Measurements from ENCODE around the gene NUTM1.

Gene NUTM1

GRCh38 chr15:34358367-34358766 lies 15.3 kb downstream of the NUTM1 start:
- no peak overlapping the region for H3K4ac ChIP-seq (ENCODE audit: low read depth, low read length)
- H4K5ac ChIP-seq (ENCODE audit: low read length): no peak overlapping the region
- H3K4me2 ChIP-seq (ENCODE audit: low read length): no peak overlapping the region
- no peak overlapping the region for H3K56ac ChIP-seq (ENCODE audit: low read length)
- no peak overlapping the region for H2BK5ac ChIP-seq (ENCODE audit: low read length)
- H3K79me1 ChIP-seq (ENCODE audit: low read length): peaks cover 3% of the 10 kb centered on the region
- H2AK5ac ChIP-seq (ENCODE audit: low read length): no peak overlapping the region
- H4K8ac ChIP-seq (ENCODE audit: low read depth, low read length): no peak overlapping the region
- H3K18ac ChIP-seq (ENCODE audit: low read length): no peak overlapping the region
- WGBS (ENCODE audit: extremely low coverage, insufficient coverage, low lambda C conversion rate): no CpG with 5 or more reads among the region's 3 CpGs
- H3K4me3 ChIP-seq (ENCODE audit: low read length): no peak overlapping the region
- no peak overlapping the region for H3K9ac ChIP-seq (ENCODE audit: low read length)
- DNase-seq: peak; percentile 37
- no peaks in the 10 kb centered on the region for H3K79me2 ChIP-seq (ENCODE audit: control insufficient read depth, insufficient read depth, low read length)
- no peaks in the 10 kb centered on the region for H3K27me3 ChIP-seq (ENCODE audit: insufficient read depth, low read length, poor library complexity)
- no peak overlapping the region for H3K23ac ChIP-seq (ENCODE audit: low read length)
- no peak overlapping the region for H3K27ac ChIP-seq (ENCODE audit: low read depth, low read length)
- H2BK120ac ChIP-seq (ENCODE audit: low read depth, low read length): no peak overlapping the region
- H2BK15ac ChIP-seq (replicated peaks; ENCODE audit: low read depth): no peak overlapping the region
- peaks cover 3% of the 10 kb centered on the region for H3K36me3 ChIP-seq (ENCODE audit: control insufficient read depth, insufficient read depth, low read length)
- H3K4me1 ChIP-seq (ENCODE audit: control insufficient read depth, low read depth, low read length): no peaks in the 10 kb centered on the region

- no CpG with 5 or more reads among the region's 4 CpGs for WGBS (ENCODE audit: extremely low coverage, insufficient coverage, low lambda C conversion rate)
- H4K8ac ChIP-seq (ENCODE audit: low read depth, low read length): no peak overlapping the region
- no peak overlapping the region for H2BK5ac ChIP-seq (ENCODE audit: low read length)
- no peak overlapping the region for H2AK5ac ChIP-seq (ENCODE audit: low read length)
- no peaks in the 10 kb centered on the region for H3K27me3 ChIP-seq (ENCODE audit: insufficient read depth, low read length, poor library complexity)
- no peak overlapping the region for H3K4me2 ChIP-seq (ENCODE audit: low read length)
- no peak overlapping the region for H4K5ac ChIP-seq (ENCODE audit: low read length)
- no peak overlapping the region for H3K9ac ChIP-seq (ENCODE audit: low read length)
- H3K4me3 ChIP-seq (ENCODE audit: low read length): no peak overlapping the region
- H3K18ac ChIP-seq (ENCODE audit: low read length): no peak overlapping the region
- no peak overlapping the region for H2BK120ac ChIP-seq (ENCODE audit: low read depth, low read length)
- H3K27ac ChIP-seq (ENCODE audit: low read depth, low read length): no peak overlapping the region
- no peak overlapping the region for H2BK15ac ChIP-seq (replicated peaks; ENCODE audit: low read depth)
- peaks cover 3% of the 10 kb centered on the region for H3K36me3 ChIP-seq (ENCODE audit: control insufficient read depth, insufficient read depth, low read length)
- H3K4ac ChIP-seq (ENCODE audit: low read depth, low read length): no peak overlapping the region
- H3K56ac ChIP-seq (ENCODE audit: low read length): no peak overlapping the region
- no peak overlapping the region for H3K23ac ChIP-seq (ENCODE audit: low read length)
- no peak for DNase-seq
- peaks cover 5% of the 10 kb centered on the region for H3K79me1 ChIP-seq (ENCODE audit: low read length)
- no peaks in the 10 kb centered on the region for H3K79me2 ChIP-seq (ENCODE audit: control insufficient read depth, insufficient read depth, low read length)
- no peaks in the 10 kb centered on the region for H3K4me1 ChIP-seq (ENCODE audit: control insufficient read depth, low read depth, low read length)
These were observed 15.8 kb downstream of the NUTM1 start for GRCh38 chr15:34358948-34359347.

- H2BK15ac ChIP-seq (replicated peaks; ENCODE audit: low read depth): no peak overlapping the region
- H3K4me1 ChIP-seq (ENCODE audit: control insufficient read depth, low read depth, low read length): no peaks in the 10 kb centered on the region
- no peak overlapping the region for H4K8ac ChIP-seq (ENCODE audit: low read depth, low read length)
- H2AK5ac ChIP-seq (ENCODE audit: low read length): no peak overlapping the region
- no peak overlapping the region for H3K23ac ChIP-seq (ENCODE audit: low read length)
- H3K79me2 ChIP-seq (ENCODE audit: control insufficient read depth, insufficient read depth, low read length): no peaks in the 10 kb centered on the region
- no peak overlapping the region for H3K18ac ChIP-seq (ENCODE audit: low read length)
- H3K4ac ChIP-seq (ENCODE audit: low read depth, low read length): no peak overlapping the region
- H2BK120ac ChIP-seq (ENCODE audit: low read depth, low read length): no peak overlapping the region
- no peak for DNase-seq
- no peak overlapping the region for H3K4me3 ChIP-seq (ENCODE audit: low read length)
- no peak overlapping the region for H4K5ac ChIP-seq (ENCODE audit: low read length)
- H3K27ac ChIP-seq (ENCODE audit: low read depth, low read length): no peak overlapping the region
- H3K27me3 ChIP-seq (ENCODE audit: insufficient read depth, low read length, poor library complexity): no peaks in the 10 kb centered on the region
- no peak overlapping the region for H2BK5ac ChIP-seq (ENCODE audit: low read length)
- no CpG with 5 or more reads among the region's 3 CpGs for WGBS (ENCODE audit: extremely low coverage, insufficient coverage, low lambda C conversion rate)
- H3K4me2 ChIP-seq (ENCODE audit: low read length): no peak overlapping the region
- H3K9ac ChIP-seq (ENCODE audit: low read length): no peak overlapping the region
- H3K36me3 ChIP-seq (ENCODE audit: control insufficient read depth, insufficient read depth, low read length): peaks cover 3% of the 10 kb centered on the region
- H3K56ac ChIP-seq (ENCODE audit: low read length): no peak overlapping the region
- peaks cover 7% of the 10 kb centered on the region for H3K79me1 ChIP-seq (ENCODE audit: low read length)
These were observed 16.3 kb downstream of the NUTM1 start for GRCh38 chr15:34359416-34359815.

GRCh38 chr15:34360298-34360697 lies 17.2 kb downstream of the NUTM1 start:
- no peak overlapping the region for H3K23ac ChIP-seq (ENCODE audit: low read length)
- H3K36me3 ChIP-seq (ENCODE audit: control insufficient read depth, insufficient read depth, low read length): peaks cover 3% of the 10 kb centered on the region
- H3K9ac ChIP-seq (ENCODE audit: low read length): no peak overlapping the region
- H2BK5ac ChIP-seq (ENCODE audit: low read length): no peak overlapping the region
- no peak overlapping the region for H2BK120ac ChIP-seq (ENCODE audit: low read depth, low read length)
- H3K4me1 ChIP-seq (ENCODE audit: control insufficient read depth, low read depth, low read length): peaks cover under 1% of the 10 kb centered on the region
- H4K5ac ChIP-seq (ENCODE audit: low read length): no peak overlapping the region
- H3K27ac ChIP-seq (ENCODE audit: low read depth, low read length): no peak overlapping the region
- peaks cover 6% of the 10 kb centered on the region for H3K79me2 ChIP-seq (ENCODE audit: control insufficient read depth, insufficient read depth, low read length)
- WGBS (ENCODE audit: extremely low coverage, insufficient coverage, low lambda C conversion rate): no CpG with 5 or more reads among the region's 1 CpG
- no peak overlapping the region for H3K4me2 ChIP-seq (ENCODE audit: low read length)
- no peak overlapping the region for H3K56ac ChIP-seq (ENCODE audit: low read length)
- no peak overlapping the region for H3K4ac ChIP-seq (ENCODE audit: low read depth, low read length)
- H3K4me3 ChIP-seq (ENCODE audit: low read length): no peak overlapping the region
- H2BK15ac ChIP-seq (replicated peaks; ENCODE audit: low read depth): no peak overlapping the region
- H4K8ac ChIP-seq (ENCODE audit: low read depth, low read length): no peak overlapping the region
- H2AK5ac ChIP-seq (ENCODE audit: low read length): no peak overlapping the region
- H3K79me1 ChIP-seq (ENCODE audit: low read length): peaks cover 13% of the 10 kb centered on the region
- no peaks in the 10 kb centered on the region for H3K27me3 ChIP-seq (ENCODE audit: insufficient read depth, low read length, poor library complexity)
- DNase-seq: peak; percentile 93
- no peak overlapping the region for H3K18ac ChIP-seq (ENCODE audit: low read length)

- no peak overlapping the region for H2BK120ac ChIP-seq (ENCODE audit: low read depth, low read length)
- peaks cover 15% of the 10 kb centered on the region for H3K79me2 ChIP-seq (ENCODE audit: control insufficient read depth, insufficient read depth, low read length)
- H3K4me3 ChIP-seq (ENCODE audit: low read length): no peak overlapping the region
- no peak overlapping the region for H3K9ac ChIP-seq (ENCODE audit: low read length)
- H3K27me3 ChIP-seq (ENCODE audit: insufficient read depth, low read length, poor library complexity): no peaks in the 10 kb centered on the region
- H3K4me2 ChIP-seq (ENCODE audit: low read length): no peak overlapping the region
- H3K56ac ChIP-seq (ENCODE audit: low read length): no peak overlapping the region
- H2BK15ac ChIP-seq (replicated peaks; ENCODE audit: low read depth): no peak overlapping the region
- H4K5ac ChIP-seq (ENCODE audit: low read length): no peak overlapping the region
- H3K4ac ChIP-seq (ENCODE audit: low read depth, low read length): no peak overlapping the region
- H3K23ac ChIP-seq (ENCODE audit: low read length): no peak overlapping the region
- no CpG with 5 or more reads among the region's 7 CpGs for WGBS (ENCODE audit: extremely low coverage, insufficient coverage, low lambda C conversion rate)
- no peak overlapping the region for H4K8ac ChIP-seq (ENCODE audit: low read depth, low read length)
- H3K36me3 ChIP-seq (ENCODE audit: control insufficient read depth, insufficient read depth, low read length): peaks cover 3% of the 10 kb centered on the region
- peaks cover 21% of the 10 kb centered on the region for H3K79me1 ChIP-seq (ENCODE audit: low read length)
- peaks cover 7% of the 10 kb centered on the region for H3K4me1 ChIP-seq (ENCODE audit: control insufficient read depth, low read depth, low read length)
- H3K27ac ChIP-seq (ENCODE audit: low read depth, low read length): no peak overlapping the region
- no peak for DNase-seq
- no peak overlapping the region for H2BK5ac ChIP-seq (ENCODE audit: low read length)
- no peak overlapping the region for H2AK5ac ChIP-seq (ENCODE audit: low read length)
- H3K18ac ChIP-seq (ENCODE audit: low read length): no peak overlapping the region
These were observed 18.2 kb downstream of the NUTM1 start for GRCh38 chr15:34361278-34361677.

GRCh38 chr15:34362047-34362773 lies 19.1 kb downstream of the NUTM1 start:
- H3K79me2 ChIP-seq (ENCODE audit: control insufficient read depth, insufficient read depth, low read length): peaks cover 15% of the 10 kb centered on the region
- H3K79me1 ChIP-seq (ENCODE audit: low read length): peaks cover 21% of the 10 kb centered on the region
- no peak overlapping the region for H2BK5ac ChIP-seq (ENCODE audit: low read length)
- no peak overlapping the region for H2BK120ac ChIP-seq (ENCODE audit: low read depth, low read length)
- WGBS (ENCODE audit: extremely low coverage, insufficient coverage, low lambda C conversion rate): no CpG with 5 or more reads among the region's 10 CpGs
- no peak overlapping the region for H3K9ac ChIP-seq (ENCODE audit: low read length)
- H3K23ac ChIP-seq (ENCODE audit: low read length): no peak overlapping the region
- no peak overlapping the region for H2BK15ac ChIP-seq (replicated peaks; ENCODE audit: low read depth)
- H3K27me3 ChIP-seq (ENCODE audit: insufficient read depth, low read length, poor library complexity): no peaks in the 10 kb centered on the region
- peaks cover 3% of the 10 kb centered on the region for H3K36me3 ChIP-seq (ENCODE audit: control insufficient read depth, insufficient read depth, low read length)
- no peak overlapping the region for H3K56ac ChIP-seq (ENCODE audit: low read length)
- no peak for DNase-seq
- H4K8ac ChIP-seq (ENCODE audit: low read depth, low read length): no peak overlapping the region
- H3K4me1 ChIP-seq (ENCODE audit: control insufficient read depth, low read depth, low read length): peaks cover 7% of the 10 kb centered on the region
- H3K27ac ChIP-seq (ENCODE audit: low read depth, low read length): no peak overlapping the region
- H3K4ac ChIP-seq (ENCODE audit: low read depth, low read length): no peak overlapping the region
- H4K5ac ChIP-seq (ENCODE audit: low read length): no peak overlapping the region
- no peak overlapping the region for H2AK5ac ChIP-seq (ENCODE audit: low read length)
- no peak overlapping the region for H3K4me2 ChIP-seq (ENCODE audit: low read length)
- no peak overlapping the region for H3K4me3 ChIP-seq (ENCODE audit: low read length)
- no peak overlapping the region for H3K18ac ChIP-seq (ENCODE audit: low read length)

All from mesendoderm (in vitro differentiated cells).